H9 (cell line): Measurements from ENCODE around the gene MCM3. TPM values are rescaled to one million over a fixed set of nuclear protein-coding genes. Genes with fewer than 3 reads are reported as not detected.

Source experiments
- DNase-seq: peaks from one replicate; pipeline ENCODE4 v3.0.0-alpha.2; 2017
- H2AFZ ChIP-seq: one replicate; pipeline ENCODE4 v1.6.1; 2013; ENCODE audit warnings: mild to moderate bottlenecking, low read length, control low read depth, moderate library complexity
- H2AK5ac ChIP-seq: 2 replicates; pipeline ENCODE4 v1.6.1; 2013; ENCODE audit warnings: low read length, control low read depth, mixed read lengths; ENCODE audit not compliant: insufficient read length
- H2BK120ac ChIP-seq: one replicate; pipeline ENCODE4 v1.6.1; 2013; ENCODE audit warnings: low read depth, mild to moderate bottlenecking, low read length, control low read depth, inconsistent platforms; ENCODE audit not compliant: poor library complexity, severe bottlenecking
- H2BK12ac ChIP-seq: 2 replicates; pipeline ENCODE4 v1.6.1; 2013; ENCODE audit warnings: low read length, control low read depth, mixed read lengths, low read depth; ENCODE audit not compliant: insufficient read length
- H2BK15ac ChIP-seq: 2 replicates; pipeline ENCODE4 v1.6.1; 2013; ENCODE audit warnings: low read depth, low read length, control low read depth
- H2BK20ac ChIP-seq: one replicate; pipeline ENCODE4 v1.6.1; 2013; ENCODE audit warnings: low read depth, mild to moderate bottlenecking, low read length, control low read depth, inconsistent platforms; ENCODE audit not compliant: poor library complexity, severe bottlenecking
- H2BK5ac ChIP-seq: 2 replicates; pipeline ENCODE4 v1.6.1; 2013; ENCODE audit warnings: low read length, control low read depth, mixed read lengths; ENCODE audit not compliant: insufficient read length
- H3K14ac ChIP-seq: 2 replicates; pipeline ENCODE4 v1.6.1; 2013; ENCODE audit warnings: low read length, control low read depth; ENCODE audit not compliant: insufficient read depth
- H3K18ac ChIP-seq: 2 replicates; pipeline ENCODE4 v1.6.1; 2013; ENCODE audit warnings: low read depth, mild to moderate bottlenecking, mixed read lengths, low read length, control low read depth; ENCODE audit not compliant: insufficient read length
- H3K23ac ChIP-seq: 2 replicates; pipeline ENCODE4 v1.6.1; 2013; ENCODE audit warnings: low read length, control low read depth, mixed read lengths, low read depth; ENCODE audit not compliant: insufficient read length
- H3K23me2 ChIP-seq: 2 replicates; pipeline ENCODE4 v1.6.1; 2013; ENCODE audit warnings: low read depth, mild to moderate bottlenecking, mixed read lengths, low read length, control low read depth; ENCODE audit not compliant: insufficient read length, poor library complexity, severe bottlenecking
- H3K27ac ChIP-seq: 2 replicates; pipeline ENCODE4 v1.5.1; 2013; ENCODE audit warnings: low read length, control low read depth, mixed read lengths, low read depth; ENCODE audit not compliant: insufficient read length
- H3K27me3 ChIP-seq: 2 replicates; pipeline ENCODE4 v1.6.1; 2013; ENCODE audit warnings: low read length, control low read depth, inconsistent platforms; ENCODE audit not compliant: insufficient read depth
- H3K4ac ChIP-seq: 2 replicates; pipeline ENCODE4 v1.6.1; 2013; ENCODE audit warnings: low read depth, mild to moderate bottlenecking, control low read depth, inconsistent platforms, low read length, moderate library complexity
- H3K4me1 ChIP-seq: 2 replicates; pipeline ENCODE4 v1.6.1; 2013; ENCODE audit warnings: low read length, control low read depth, inconsistent platforms; ENCODE audit not compliant: insufficient read depth
- H3K4me2 ChIP-seq: 2 replicates; pipeline ENCODE4 v1.6.1; 2013; ENCODE audit warnings: low read length, control low read depth, mixed read lengths; ENCODE audit not compliant: insufficient read length, insufficient read depth
- H3K56ac ChIP-seq: 2 replicates; pipeline ENCODE4 v1.6.1; 2013; ENCODE audit warnings: low read depth, mild to moderate bottlenecking, mixed read lengths, low read length, control low read depth; ENCODE audit not compliant: insufficient read length
- H3K79me1 ChIP-seq: 2 replicates; pipeline ENCODE4 v1.6.1; 2013; ENCODE audit warnings: low read depth, mild to moderate bottlenecking, moderate library complexity, low read length, control low read depth, inconsistent platforms; ENCODE audit not compliant: insufficient read depth, poor library complexity, severe bottlenecking
- H3K79me2 ChIP-seq: 2 replicates; pipeline ENCODE4 v1.6.1; 2013; ENCODE audit warnings: low read length, control low read depth, inconsistent platforms; ENCODE audit not compliant: insufficient read depth
- H3K9ac ChIP-seq: 2 replicates; pipeline ENCODE4 v1.6.1; 2013; ENCODE audit warnings: low read length, control low read depth, mixed read lengths; ENCODE audit not compliant: insufficient read length; ENCODE audit errors: extremely low read depth
- H3K9me3 ChIP-seq: one replicate; pipeline ENCODE4 v1.6.1; 2013; ENCODE audit warnings: low read depth, low read length, inconsistent platforms; ENCODE audit not compliant: control insufficient read depth
- H3T11ph ChIP-seq: one replicate; pipeline ENCODE4 v1.6.1; 2013; ENCODE audit warnings: mild to moderate bottlenecking, low read length, control low read depth, inconsistent platforms
- H4K20me1 ChIP-seq: one replicate; pipeline ENCODE4 v1.6.1; 2013; ENCODE audit not compliant: control insufficient read depth, insufficient read length, insufficient read depth
- H4K5ac ChIP-seq: 2 replicates; pipeline ENCODE4 v1.6.1; 2013; ENCODE audit warnings: low read depth, mild to moderate bottlenecking, mixed read lengths, low read length, control low read depth; ENCODE audit not compliant: insufficient read length
- H4K8ac ChIP-seq: replicated peaks from 2 replicates; pipeline ENCODE4 v1.6.1; 2013; ENCODE audit warnings: low read length, control low read depth, mixed read lengths, low read depth; ENCODE audit not compliant: insufficient read length
- H4K91ac ChIP-seq: 2 replicates; pipeline ENCODE4 v1.6.1; 2013; ENCODE audit warnings: low read depth, mild to moderate bottlenecking, moderate library complexity, mixed read lengths, low read length, control low read depth; ENCODE audit not compliant: insufficient read length
- H3K27ac Mint-ChIP-seq, 3 experiments: 2 replicates in 2 of 3; 3 replicates in 1 of 3; pipeline ENCODE4 v1.8.0; 2020 to 2021; ENCODE audit warnings: mixed read lengths in 3 of 3, mild to moderate bottlenecking in 1 of 3, moderate library complexity in 1 of 3
- H3K27me3 Mint-ChIP-seq: 2 replicates; pipeline ENCODE4 v1.8.0; 2021; ENCODE audit warnings: low read depth, mild to moderate bottlenecking, moderate library complexity, mixed read lengths
- H3K36me3 Mint-ChIP-seq, 3 experiments: 2 replicates in 2 of 3; 3 replicates in 1 of 3; pipeline ENCODE4 v1.8.0; 2020 to 2021; ENCODE audit warnings: low read depth in 3 of 3, mixed read lengths in 3 of 3; ENCODE audit not compliant: insufficient read depth in 1 of 3
- H3K4me1 Mint-ChIP-seq, 2 experiments: 2 replicates each; pipeline ENCODE4 v1.8.0; 2020; ENCODE audit warnings: mixed read lengths in 2 of 2
- H3K4me3 Mint-ChIP-seq, 2 experiments: 2 replicates in 1 of 2; 3 replicates in 1 of 2; pipeline ENCODE4 v1.8.0; 2020 to 2021; ENCODE audit warnings: mild to moderate bottlenecking in 2 of 2, mixed read lengths in 2 of 2, moderate library complexity in 1 of 2
- H3K9me3 Mint-ChIP-seq, 2 experiments: 2 replicates in 1 of 2; 3 replicates in 1 of 2; pipeline ENCODE4 v1.8.0; 2020; ENCODE audit warnings: mild to moderate bottlenecking in 2 of 2, mixed read lengths in 2 of 2, moderate library complexity in 1 of 2
- CTCF ChIP-seq: fragments of 200-600 bp; sonication (generic); conservative IDR thresholded peaks from 3 replicates; pipeline ENCODE4 v1.8.0; 2021; ENCODE audit warnings: antibody characterized with exemption, mild to moderate bottlenecking
- WGBS: extraction: QIAGEN DNeasy Blood & Tissue Kit; methylation state at CpG from one replicate; pipeline ENCODE4 v1.1.7; 2013; ENCODE audit warnings: missing lambda C conversion rate, low lambda C conversion rate, mixed read lengths; ENCODE audit not compliant: insufficient read length; ENCODE audit errors: extremely low coverage; 5-methylcytosine and 5-hydroxymethylcytosine counted together
- total RNA-seq: library from RNA; stranded (reverse); gene quantifications from 2 replicates; pipeline ENCODE4 v1.2.1, GENCODE V29; 2021

The MCM3 gene
- total RNA-seq, 1 experiment from 2014 or later = 252 TPM

GRCh38 chr6:52305948-52306767, 21.6 kb upstream of the MCM3 start:
- Mint-ChIP-seq H3K27ac (no peak overlapping the region; a peak in 1 of 7 replicates), H3K36me3 (no peaks in the 10 kb centered on the region), H3K4me1 (peaks cover 6 to 11% of the 10 kb centered on the region in 2 experiments), H3K4me3 (peak overlapping the region in 1 of 2 experiments; percentile 77; a peak in 2 of 5 replicates), H3K9me3 (peaks cover under 1% of the 10 kb centered on the region in 2 experiments; a peak in 3 of 5 replicates), H3K27me3 (peaks cover 6% of the 10 kb centered on the region; the same call in 1 of the 2 replicates)
- no peak overlapping the region for H2BK120ac ChIP-seq
- H3K56ac ChIP-seq = no peak overlapping the region
- H3K23me2 ChIP-seq = no peaks in the 10 kb centered on the region
- no peak overlapping the region for H3K9ac ChIP-seq
- H2BK15ac ChIP-seq = no peak overlapping the region
- no peak overlapping the region for H3K27ac ChIP-seq
- H3K9me3 ChIP-seq = no peaks in the 10 kb centered on the region
- no peaks in the 10 kb centered on the region for H3K4me1 ChIP-seq
- no peak overlapping the region for H2BK20ac ChIP-seq
- DNase-seq = no peak
- no peak overlapping the region for H3T11ph ChIP-seq
- H3K14ac ChIP-seq = no peak overlapping the region
- H3K27me3 ChIP-seq = no peaks in the 10 kb centered on the region
- no peak overlapping the region for H4K8ac ChIP-seq
- H4K91ac ChIP-seq = no peak overlapping the region
- no CpG with 5 or more reads among the region's 15 CpGs for WGBS
- no peak overlapping the region for H4K5ac ChIP-seq
- H2BK5ac ChIP-seq = no peak overlapping the region
- no peak overlapping the region for H3K4me2 ChIP-seq
- no peak overlapping the region for H2BK12ac ChIP-seq
- no peak overlapping the region for H2AK5ac ChIP-seq
- no peaks in the 10 kb centered on the region for H3K79me1 ChIP-seq
- no peak overlapping the region for H3K23ac ChIP-seq
- no peak overlapping the region for H3K18ac ChIP-seq
- H2AFZ ChIP-seq = no peak overlapping the region
- H4K20me1 ChIP-seq = no peaks in the 10 kb centered on the region
- no peaks in the 10 kb centered on the region for H3K79me2 ChIP-seq
- H3K4ac ChIP-seq = no peak overlapping the region
- TF ChIP-seq CTCF = no peak
